Right atrium auricular region (tissue), 2 donors: ENCODE measurements around the gene SKA2. TPM values are rescaled to one million over a fixed set of nuclear protein-coding genes. Genes with fewer than 3 reads are reported as not detected.

Experiments used
- DNase-seq: peaks from one replicate; pipeline ENCODE4 v3.0.0-alpha.2; 2019; ENCODE audit warnings: low spot score
- H3K27ac ChIP-seq, 2 donors: fragments of 200-600 bp; sonication (generic); 1 replicate in 1 of 2; 2 replicates in 1 of 2; pipeline ENCODE4 v1.5.1; 2016 to 2019
- H3K27me3 ChIP-seq, 2 donors: fragments of 200-600 bp; sonication (generic); one replicate each; pipeline versions ENCODE4 v1.5.1 to v1.6.0; 2017 to 2019
- H3K36me3 ChIP-seq: fragments of 200-600 bp; sonication (generic); one replicate; pipeline ENCODE4 v1.5.1; 2016
- H3K4me1 ChIP-seq, 2 donors: fragments of 200-600 bp; sonication (generic); one replicate each; pipeline versions ENCODE4 v1.5.1 to v1.6.0; 2017 to 2019
- H3K4me3 ChIP-seq, 2 donors: fragments of 200-600 bp; sonication (generic); 1 replicate in 1 of 2; 2 replicates in 1 of 2; pipeline ENCODE4 v1.5.1; 2017 to 2019; ENCODE audit warnings: mild to moderate bottlenecking in 1 of 2, moderate library complexity in 1 of 2
- H3K9me3 ChIP-seq, 2 donors: fragments of 200-600 bp; sonication (generic); one replicate each; pipeline ENCODE4 v1.5.1; 2019
- total RNA-seq, 2 donors: library from RNA; depleted of rRNA; stranded (reverse); fragments of >200 nt; gene quantifications; one replicate each; pipeline ENCODE4 v1.1.0, GENCODE V29; 2016
- TF ChIP-seq, protein P1 (sequence below), 2 donors: fragments of 200-600 bp; sonication (generic); IDR thresholded peaks; one replicate each; pipeline ENCODE4 v1.5.1; 2019; ENCODE audit warnings: antibody characterized with exemption in 2 of 2

The SKA2 gene, protein sequence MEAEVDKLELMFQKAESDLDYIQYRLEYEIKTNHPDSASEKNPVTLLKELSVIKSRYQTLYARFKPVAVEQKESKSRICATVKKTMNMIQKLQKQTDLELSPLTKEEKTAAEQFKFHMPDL
- total RNA-seq = 10 to 100 TPM; 23.0 to 44.4 TPM

DNA sequence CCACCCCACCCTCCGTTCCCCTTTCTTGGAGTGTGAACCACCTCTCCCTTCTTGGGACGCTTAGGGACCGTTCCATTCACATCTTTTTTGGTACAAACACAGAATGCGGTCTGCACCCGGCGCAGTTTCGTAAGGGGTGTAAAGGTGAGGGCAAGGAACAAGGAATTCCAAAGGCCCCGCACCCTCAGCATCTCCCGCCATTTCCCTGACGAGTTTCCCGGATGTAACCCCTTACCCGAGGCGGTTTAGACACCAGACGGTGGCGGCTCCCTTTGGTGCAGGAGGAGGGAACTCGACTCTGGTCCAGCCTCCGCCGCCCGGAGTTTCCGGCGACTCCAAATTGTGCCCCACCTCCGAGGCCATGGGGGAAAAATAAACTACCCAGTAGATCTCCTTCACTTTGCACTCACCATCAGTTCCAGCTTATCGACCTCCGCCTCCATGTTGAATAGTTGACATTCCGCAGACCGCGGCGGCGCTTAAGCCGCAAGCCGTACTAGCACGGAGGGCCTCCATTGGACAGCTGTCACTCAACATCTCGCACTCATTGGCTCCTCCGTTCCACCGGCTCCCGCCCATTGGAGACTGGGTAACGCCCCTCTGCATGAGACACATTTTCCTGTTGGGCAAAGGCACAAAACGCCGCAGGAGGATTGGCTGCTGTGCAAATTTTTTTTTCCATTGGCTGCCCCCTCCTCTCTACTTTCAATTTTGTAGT is at the start of gene SKA2:
TSS of gene SKA2 (minus strand) at position 466 of the 718 bp plus-strand sequence. CDS start at position 443, 23 bp downstream.
- Histone ChIP-seq H3K4me1 (peaks cover 0 to 18% of the 10 kb centered on the region in 2 donors), H3K27me3 (no peaks in the 10 kb centered on the region), H3K4me3 (peak within 1 kb of the TSS; percentile 70 to 72), H3K9me3 (no peaks in the 10 kb centered on the region), H3K36me3 (no peaks in the 10 kb centered on the region), H3K27ac (peak within 1 kb of the TSS; percentile 75 to 79)
- DNase-seq = peak; percentile 98
- TF ChIP-seq, protein P1, sequence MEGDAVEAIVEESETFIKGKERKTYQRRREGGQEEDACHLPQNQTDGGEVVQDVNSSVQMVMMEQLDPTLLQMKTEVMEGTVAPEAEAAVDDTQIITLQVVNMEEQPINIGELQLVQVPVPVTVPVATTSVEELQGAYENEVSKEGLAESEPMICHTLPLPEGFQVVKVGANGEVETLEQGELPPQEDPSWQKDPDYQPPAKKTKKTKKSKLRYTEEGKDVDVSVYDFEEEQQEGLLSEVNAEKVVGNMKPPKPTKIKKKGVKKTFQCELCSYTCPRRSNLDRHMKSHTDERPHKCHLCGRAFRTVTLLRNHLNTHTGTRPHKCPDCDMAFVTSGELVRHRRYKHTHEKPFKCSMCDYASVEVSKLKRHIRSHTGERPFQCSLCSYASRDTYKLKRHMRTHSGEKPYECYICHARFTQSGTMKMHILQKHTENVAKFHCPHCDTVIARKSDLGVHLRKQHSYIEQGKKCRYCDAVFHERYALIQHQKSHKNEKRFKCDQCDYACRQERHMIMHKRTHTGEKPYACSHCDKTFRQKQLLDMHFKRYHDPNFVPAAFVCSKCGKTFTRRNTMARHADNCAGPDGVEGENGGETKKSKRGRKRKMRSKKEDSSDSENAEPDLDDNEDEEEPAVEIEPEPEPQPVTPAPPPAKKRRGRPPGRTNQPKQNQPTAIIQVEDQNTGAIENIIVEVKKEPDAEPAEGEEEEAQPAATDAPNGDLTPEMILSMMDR (IDR thresholded peaks at IDR 0.05) = no peak

DNA sequence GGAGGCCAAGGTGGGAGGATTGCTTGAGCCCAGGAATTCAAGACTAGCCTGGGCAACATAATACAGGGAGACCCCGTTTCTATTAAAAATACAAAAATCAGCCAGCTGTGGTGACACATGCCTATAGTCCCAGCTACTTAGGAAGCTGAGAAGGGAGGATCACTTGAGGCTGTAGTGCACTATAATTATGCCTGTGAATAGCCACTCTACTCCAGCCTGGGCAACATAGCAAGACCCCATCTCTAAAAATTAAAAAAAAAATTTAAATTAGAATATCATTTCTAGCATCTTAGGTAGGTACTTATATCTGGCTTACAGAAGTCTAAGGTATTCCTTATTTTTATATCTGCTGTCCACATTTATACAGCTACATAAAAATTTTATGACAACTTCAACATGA is 47.3 kb upstream of the SKA2 start:
- Histone ChIP-seq H3K4me3 (no peak overlapping the region), H3K4me1 (no peaks in the 10 kb centered on the region), H3K27me3 (no peaks in the 10 kb centered on the region), H3K36me3 (no peaks in the 10 kb centered on the region), H3K9me3 (no peaks in the 10 kb centered on the region), H3K27ac (no peak overlapping the region)
- TF ChIP-seq, protein P1 (IDR thresholded peaks at IDR 0.05) = no peak
- no peak for DNase-seq

DNA sequence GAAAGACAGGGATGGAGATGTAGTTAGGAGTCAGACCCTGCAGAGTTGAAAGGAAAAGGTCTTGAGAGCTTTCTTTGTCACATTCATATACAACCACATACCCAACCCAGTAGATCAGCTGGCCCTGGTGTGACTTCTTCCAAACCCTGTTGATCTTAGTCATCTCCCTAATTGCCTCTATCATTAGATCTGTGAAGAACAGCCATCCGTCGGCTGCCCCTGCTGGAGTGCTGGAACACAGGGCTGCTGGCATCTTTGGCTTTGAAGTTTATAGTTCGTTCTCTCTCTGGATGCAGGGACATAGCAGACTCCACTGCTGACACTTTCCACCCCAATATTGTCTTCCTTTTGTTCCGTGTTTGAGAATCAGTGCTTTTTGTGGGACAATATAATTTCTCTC is 44.4 kb upstream of the SKA2 start:
- H3K27me3 ChIP-seq = no peaks in the 10 kb centered on the region
- H3K4me3 ChIP-seq = no peak overlapping the region
- TF ChIP-seq, protein P1 (IDR thresholded peaks at IDR 0.05) = no peak
- no peak for DNase-seq
- no peak overlapping the region for H3K27ac ChIP-seq
- no peaks in the 10 kb centered on the region for H3K36me3 ChIP-seq
- H3K4me1 ChIP-seq = no peaks in the 10 kb centered on the region
- no peaks in the 10 kb centered on the region for H3K9me3 ChIP-seq

DNA sequence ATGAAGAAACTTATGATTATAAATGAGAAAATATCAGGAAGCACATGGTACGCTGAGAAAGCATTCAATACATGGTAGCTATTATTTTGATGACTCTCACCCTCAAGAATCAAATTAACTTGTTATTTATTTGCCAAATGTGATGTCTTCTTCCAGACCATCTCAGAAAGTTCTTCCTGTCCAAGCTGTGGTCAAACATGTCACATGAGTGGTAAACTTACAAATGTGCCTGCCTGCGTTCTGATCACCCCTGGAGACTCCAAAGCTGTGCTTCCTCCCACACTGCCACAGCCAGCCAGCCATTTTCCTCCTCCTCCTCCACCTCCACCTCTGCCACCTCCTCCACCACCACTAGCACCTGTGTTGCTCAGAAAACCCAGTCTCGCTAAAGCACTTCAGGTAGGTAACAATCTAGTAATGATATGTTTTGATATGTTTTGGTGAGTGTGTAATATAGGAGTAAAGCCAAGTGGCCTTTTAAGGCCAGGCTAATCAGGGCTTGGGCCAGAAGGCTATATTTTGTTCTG is 38.4 kb upstream of the SKA2 start:
- no peak overlapping the region for H3K27ac ChIP-seq
- H3K9me3 ChIP-seq = no peaks in the 10 kb centered on the region
- no peak overlapping the region for H3K4me3 ChIP-seq
- no peaks in the 10 kb centered on the region for H3K4me1 ChIP-seq
- DNase-seq = no peak
- TF ChIP-seq, protein P1 (IDR thresholded peaks at IDR 0.05) = no peak
- no peaks in the 10 kb centered on the region for H3K27me3 ChIP-seq
- H3K36me3 ChIP-seq = no peaks in the 10 kb centered on the region

DNA sequence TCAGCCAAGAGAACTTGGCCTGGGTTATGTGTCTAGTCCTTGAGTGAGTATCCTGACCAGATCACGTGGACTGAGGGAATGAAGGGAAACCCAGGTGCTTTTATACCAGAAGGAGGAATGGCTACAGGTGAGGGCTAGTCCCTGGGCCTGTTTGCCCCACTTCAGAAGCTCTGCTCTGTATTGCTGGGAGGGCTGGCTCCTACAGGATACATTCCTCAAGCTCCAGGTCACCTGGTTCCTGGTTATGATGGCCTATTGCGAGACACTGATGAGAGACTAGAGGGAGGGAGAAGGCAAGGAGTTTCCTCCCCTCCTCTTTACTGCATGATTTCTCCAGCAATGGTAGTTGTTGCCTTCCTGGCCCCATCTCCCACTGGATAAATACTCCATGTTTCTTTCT is 35.8 kb upstream of the SKA2 start:
- no peak for DNase-seq
- Histone ChIP-seq H3K27me3 (no peaks in the 10 kb centered on the region), H3K4me1 (no peaks in the 10 kb centered on the region), H3K36me3 (no peaks in the 10 kb centered on the region), H3K4me3 (no peak overlapping the region), H3K27ac (no peak overlapping the region), H3K9me3 (no peaks in the 10 kb centered on the region)
- TF ChIP-seq, protein P1 (IDR thresholded peaks at IDR 0.05) = no peak
